ENCODE measurements around the gene EML1.

The EML1 gene

DNA sequence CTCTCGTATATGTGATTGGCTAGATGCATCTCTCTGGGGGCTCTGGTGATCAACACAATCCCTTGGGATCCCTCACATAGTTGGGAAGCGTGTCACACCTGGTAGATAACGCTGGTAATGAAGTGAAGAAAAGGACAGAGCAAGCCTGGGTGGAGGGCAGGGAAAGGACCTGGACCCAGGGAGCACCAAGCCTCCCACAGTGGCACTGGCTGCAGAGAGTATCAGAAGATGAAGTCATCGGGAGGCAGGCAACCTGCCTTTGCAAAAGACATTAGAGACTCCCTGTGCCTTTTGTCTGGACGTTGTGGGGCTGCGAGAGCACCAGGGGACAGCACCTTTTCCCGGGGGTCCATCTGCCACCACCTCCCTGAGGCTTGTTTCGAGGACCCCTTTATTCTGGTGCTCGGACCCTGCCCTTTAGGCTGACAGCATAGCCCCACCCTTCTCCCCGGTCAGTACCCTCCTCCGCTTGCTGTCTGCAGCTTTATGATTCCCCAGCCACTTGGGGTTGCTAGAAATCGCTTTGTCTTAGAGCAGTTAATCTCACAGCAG lies 116.4 kb downstream of the EML1 start:
- DNase-seq = no peak

DNA sequence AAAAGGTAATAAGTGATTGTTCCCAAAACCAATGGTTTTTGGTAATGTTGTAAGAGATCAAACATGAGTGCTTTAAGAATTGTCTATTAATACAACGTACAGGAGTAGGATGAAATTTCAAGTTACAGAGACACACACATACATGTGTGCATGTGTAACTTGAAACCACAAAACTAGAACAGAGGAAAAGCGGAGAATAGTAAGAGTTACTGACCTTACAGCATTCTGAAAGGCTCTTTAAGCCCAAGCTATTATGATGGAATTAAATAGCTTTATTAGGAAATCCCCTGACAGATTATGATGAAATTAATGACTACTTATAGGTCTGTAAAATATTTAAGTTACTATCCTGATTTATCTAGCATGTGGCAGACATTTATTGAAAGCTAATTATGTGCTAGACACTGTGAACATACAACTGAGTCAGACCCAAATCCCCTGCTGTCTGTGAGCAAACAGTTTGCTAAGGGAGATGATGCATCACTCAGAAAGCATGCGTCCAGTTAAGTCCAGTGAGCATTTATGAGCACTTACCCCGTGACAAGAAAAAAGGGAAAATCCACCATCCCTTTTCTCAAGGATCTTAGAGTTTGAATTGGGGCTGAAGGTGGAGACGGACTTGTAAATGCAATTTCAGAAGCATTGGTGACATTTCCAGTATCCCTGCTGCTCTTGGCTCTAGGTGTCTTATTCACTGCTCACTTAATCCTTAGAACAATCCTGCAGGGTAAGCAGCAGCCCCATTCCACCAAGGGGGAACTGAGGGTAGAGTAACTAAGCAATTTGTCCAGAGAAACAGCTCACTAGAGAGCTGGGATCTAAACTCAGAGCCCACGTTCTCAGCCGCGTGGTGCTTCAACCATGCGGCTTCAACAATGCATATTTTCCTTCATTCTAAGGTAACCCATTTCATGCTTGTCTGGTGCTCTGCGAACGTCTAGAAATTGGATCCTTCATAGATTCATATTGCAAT lies 117.4 kb downstream of the EML1 start:
- DNase-seq = no peak

DNA sequence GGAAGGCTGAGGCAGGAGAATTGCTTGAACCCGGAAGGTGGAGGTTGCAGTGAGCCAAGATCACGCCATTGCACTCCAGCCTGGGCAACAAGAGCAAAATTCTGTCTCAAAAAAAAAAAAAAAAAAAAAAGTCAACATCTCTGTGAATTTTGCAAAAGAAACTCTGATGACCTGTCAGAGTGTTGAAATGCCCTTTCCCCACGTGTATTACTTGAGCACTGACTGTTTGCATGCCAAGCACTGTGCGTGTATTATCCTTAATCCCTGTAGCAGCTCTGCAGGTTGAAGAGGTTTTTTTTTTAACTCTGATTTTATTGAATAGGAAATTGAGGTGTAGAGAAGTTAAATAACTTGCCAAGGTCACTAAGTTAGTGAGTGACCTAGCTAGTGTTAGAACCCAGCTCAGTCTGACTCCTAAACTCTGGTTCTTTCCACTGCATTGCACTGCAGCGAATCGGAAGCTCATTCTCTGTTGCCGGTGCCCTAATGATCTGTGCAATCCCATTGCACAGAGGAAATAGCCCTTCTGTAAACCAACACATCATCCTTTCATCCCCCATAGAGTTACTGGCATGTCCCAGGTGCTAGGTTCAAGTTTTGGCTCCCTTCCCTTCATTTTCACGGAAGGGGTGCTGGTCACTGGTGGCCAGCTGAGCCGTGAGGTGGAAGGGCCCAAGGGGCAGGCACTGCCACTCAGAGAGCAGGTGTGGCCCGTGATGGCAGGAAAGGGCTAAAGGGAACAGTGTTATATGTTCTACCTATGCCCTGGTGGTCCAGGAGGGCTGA lies 122.3 kb downstream of the EML1 start:
- no peak for DNase-seq

DNA sequence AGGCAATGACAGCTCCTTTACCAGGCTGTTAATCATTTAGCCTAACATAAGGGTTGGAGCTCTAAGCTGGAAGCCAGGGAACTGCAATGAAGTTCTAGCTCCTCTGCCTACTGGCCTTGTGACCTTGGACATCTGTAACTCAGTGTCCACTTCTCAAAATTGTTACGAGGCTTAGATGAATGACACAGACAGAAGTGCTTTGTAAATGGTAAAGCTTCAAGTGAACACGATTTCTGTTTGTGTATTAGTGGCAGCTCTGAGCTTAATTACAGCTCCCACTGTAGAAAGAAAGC lies 122.8 kb downstream of the EML1 start:
- no peak for DNase-seq

DNA sequence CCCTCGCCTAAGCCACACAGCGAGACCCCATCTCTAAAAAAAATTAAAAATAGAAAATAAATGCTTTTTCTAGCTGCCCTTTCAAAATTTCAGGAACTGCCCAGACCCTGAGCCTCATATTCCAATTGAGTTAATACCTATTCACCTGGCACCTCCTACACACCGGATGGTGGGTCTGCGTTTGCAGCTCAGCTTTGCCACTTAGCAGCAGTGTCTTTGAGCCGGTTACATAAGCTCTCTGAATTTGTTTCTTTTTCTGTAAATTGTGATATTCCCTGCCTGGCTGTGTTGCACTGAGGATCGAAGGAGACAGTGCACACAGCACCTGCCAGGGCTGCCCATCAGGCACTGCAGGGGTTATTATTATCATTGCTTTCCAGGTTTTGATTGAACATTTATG lies 125.6 kb downstream of the EML1 start:
- DNase-seq = no peak

DNA sequence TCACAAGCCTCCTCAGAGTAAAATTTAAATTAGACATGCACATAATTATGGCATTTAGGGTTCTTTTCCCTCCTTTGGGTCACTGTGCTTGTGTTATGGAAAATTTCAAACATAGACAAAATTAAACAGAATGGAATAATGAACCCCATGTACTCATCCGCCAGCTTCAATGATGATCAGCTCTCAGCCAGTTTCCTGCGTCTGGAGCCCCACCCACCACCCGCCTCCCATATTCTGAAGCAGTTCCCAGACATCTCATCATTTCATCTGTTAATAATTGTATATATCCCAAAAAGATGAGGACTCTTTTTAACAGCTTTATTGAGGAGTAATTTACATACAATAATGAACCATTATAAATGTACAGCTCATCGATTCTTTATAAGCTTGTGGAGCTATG lies 128.2 kb downstream of the EML1 start:
- DNase-seq = no peak

DNA sequence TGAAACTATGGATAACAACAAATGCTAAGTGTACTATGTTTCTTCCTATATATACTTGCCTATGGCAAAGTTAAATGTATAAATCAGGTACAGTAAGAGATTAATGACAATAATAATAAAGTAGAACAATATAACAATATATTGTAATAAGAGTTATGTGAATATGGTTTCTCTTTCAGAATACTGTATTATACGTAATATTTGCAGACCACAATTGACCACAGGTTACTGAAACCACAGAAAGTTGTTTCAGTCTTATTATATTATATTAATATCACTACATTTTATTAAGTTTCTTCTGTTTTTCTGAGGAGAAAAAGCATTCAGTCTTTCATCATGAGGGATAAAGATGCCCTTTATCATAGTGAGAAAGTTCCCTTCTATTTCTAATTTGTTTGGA lies 131.2 kb downstream of the EML1 start:
- DNase-seq = no peak

DNA sequence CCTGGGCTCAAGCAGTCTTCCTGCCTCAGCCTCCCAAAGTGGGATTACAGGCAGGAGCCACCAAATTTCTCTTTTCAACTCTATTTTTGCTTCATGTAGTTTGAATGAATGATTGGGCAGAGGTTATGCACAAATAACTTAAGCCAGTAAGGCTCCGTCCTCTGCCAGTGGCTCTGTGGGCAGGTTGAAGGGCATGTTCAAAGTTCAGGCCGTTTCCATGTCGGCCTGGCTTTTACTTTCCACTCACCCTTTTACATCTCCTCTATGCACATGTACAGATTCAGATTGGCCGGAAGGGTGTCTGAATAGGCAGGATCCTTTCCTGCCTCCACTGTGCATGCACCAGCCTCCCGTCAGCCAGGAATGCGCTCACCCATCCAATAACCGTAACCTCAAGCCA lies 132.3 kb downstream of the EML1 start:
- DNase-seq = no peak

DNA sequence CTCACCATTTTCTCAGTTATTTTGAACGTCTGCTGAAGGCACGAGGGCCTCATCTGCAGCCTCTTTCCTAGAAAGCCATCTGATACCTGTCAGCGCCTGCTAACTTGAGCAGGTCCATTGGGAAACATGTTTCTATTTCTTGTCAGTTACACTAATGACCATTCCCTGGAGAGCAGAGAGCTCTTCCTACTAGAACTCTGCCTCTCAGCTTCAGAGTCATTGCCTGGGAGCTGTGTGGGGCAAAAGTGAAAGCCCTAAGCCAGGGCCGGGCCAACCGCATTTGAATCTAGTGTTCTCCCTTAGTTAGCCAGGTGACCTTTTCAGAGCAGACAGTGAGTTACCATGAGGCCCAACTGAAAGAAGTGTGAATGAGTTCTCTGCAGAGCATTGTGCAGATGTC lies 135.8 kb downstream of the EML1 start:
- no peak for DNase-seq

DNA sequence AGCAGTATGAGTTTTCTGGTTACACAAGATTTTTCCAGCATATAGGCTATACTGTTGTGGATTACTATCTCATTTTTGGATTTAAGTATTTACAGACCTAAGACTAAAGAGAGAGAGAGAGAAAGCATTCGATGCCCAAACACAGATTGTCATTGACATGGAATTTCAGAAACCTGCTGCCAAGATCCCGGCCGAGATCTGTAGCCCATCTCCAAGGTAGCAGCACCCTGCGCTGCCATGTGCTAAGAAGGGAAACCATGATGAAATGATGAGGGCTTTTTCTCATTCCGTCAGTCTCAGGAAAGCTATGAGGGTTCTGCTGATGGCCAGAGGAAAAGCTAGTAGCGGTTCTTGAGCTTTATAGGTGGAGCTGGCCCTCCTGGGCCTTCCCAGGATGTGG lies 136.4 kb downstream of the EML1 start:
- DNase-seq = no peak

DNA sequence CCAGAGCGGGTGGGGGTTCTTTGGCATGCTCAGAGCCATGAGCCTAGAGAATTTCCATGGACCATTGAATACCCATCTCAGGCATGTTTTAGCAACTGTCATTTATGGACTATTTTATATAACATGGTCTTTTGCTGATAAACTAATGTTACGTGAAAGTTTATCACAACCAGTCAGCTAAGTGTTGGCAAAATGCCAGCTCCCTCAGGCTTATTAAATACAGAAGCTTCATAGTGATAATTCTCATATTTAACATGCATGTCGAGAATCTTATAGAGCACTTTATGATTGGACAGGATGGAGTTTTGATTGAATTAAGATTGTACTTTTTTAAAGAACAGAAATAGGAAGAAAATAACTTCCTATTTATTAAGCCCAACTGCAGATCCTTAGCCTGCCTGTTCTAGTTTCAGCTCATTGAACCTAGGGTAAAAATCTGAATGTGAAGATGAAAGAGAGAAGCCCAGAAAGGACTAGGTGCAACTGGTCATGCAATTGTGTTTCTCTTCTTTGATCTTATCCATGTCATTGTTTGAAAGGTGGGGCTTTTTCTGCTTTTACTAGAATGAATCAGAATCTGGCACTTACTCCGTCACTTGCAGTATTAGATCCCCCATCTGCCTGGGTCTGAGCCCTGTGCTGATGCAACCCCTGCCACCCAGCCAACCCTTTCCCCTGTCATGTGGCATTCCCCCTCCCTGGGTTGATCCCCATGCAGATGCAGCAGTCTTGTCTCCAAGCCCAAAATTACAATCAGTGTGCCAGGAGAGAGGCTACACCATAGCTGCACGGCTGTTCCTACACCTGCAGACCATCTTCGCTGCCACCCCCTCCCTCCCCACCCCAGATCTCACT lies 137.4 kb downstream of the EML1 start:
- DNase-seq = peak; percentile 20

DNA sequence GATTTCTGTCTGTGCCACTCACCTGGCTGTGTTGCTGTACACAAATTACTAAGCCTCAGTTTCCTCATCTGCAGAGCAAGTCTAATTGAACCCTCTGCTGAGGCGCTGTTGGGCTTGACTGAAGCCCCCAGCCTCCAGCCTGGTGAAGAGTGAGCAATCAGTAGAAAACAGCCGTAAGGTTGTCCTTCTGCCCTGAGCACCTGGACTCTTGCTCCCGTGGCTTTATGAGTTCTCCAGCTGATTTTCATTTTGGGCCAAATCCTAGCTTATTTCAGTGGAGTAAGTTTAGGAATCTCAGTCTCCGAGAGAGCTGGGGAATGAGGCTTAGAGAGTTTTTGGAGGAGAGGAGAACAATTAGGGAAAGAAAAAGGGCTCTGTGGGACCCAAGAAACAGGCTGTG lies 138.1 kb downstream of the EML1 start:
- DNase-seq = no peak

DNA sequence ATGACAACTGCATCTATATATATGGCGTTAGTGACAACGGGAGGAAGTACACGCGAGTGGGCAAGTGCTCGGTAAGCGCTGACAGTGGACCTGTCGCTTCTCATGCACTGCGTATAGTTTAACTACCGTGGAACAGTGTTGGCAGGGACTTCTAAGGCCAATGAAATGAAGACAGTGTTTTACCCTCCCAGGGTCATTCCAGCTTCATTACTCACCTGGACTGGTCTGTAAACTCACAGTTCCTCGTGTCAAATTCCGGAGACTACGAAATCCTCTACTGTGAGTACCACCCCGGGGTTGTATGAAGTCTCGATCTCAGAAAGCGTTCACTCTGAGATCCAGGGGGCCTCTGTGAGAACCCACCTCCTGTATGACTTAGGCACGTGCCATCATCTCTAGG lies 142.8 kb downstream of the EML1 start:
- no peak for DNase-seq

DNA sequence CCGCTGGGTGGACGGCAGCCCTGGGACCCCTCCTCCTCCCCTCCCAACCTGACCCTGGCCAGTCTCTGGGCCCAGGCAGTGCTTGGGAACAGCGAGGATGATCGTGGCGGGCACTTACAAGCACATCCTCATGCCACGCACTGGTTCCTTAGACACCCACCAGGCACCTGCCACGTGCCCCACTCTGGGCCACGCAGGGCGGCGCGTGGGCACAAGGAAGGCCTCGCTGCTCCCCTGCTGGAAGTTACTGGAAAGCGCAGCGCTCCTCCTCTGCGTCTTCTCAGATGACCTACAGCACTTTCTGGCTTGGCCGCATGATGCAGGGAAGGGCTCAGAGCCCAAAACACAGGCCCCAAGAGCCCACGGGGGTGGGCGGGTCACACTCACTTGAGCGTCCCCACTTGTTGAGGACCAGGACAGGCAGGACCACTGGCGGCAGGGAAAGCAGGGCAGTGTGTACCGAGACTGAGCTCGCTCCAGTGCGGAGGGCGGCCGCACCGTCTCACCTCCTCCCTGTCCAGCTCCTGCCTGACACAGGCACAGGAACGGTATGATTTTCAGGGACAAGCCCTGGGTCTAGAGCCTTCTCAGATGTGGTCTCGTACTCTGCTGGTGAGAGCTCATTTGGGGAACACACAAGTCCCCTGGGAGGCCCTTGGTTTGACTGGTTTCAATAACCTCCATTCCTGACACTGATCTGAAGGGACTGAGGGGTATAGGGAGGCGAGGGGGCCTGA lies 143.7 kb downstream of the EML1 start:
- no peak for DNase-seq

DNA sequence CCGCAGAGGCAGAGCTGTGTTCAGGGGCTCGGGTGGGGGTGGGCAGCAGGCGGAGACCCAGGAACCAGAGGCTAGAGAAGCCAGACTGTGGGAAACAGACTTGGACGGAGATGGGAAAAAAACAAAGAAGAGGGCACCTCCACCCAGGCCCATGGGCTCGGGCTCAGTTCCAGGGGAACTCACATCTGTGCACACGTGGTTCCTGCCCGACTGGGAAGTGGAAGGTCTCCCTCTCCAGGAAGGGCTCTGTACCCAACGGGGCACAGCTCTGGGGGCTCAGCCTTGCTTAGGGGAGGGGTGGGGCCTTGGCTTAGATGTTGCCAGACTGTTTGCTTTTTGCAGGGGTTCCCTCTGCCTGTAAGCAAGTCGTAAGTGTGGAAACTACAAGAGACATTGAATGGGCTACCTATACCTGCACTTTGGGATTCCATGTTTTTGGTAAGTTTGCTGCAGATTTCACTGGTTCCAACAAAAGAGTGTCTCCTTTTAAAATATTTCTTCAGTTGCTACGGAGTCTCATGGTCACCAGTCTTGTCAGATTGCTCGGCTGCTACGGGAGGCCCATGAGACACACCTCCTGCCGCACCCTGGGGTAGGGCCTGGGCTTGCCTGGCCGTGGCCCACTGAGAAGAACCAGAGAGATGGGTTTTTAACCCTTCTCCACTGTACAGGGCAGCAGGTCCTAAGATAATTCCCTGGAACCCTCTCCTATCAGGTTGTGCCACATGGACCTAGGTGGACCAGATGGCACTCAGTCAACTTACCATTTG lies 144.4 kb downstream of the EML1 start:
- no peak for DNase-seq

DNA sequence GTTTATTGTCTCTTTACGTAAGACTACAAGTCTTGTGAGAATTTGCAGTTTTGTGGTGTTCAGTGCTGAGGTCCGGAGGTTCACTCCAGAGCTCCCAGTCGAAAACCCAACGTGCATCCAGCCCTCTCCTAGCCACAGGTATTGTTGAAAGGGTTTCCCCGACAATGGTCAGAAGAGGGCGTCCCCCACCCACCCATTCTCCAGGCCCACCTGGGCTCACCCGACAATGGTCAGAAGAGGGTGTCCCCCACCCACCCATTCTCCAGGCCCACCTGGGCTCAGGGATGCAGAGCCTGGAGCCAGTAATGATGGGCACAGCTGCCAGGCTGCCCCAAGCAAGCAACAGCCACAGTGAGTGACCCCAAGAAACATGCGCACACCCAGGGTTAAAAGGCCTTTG lies 145.2 kb downstream of the EML1 start:
- DNase-seq = no peak

DNA sequence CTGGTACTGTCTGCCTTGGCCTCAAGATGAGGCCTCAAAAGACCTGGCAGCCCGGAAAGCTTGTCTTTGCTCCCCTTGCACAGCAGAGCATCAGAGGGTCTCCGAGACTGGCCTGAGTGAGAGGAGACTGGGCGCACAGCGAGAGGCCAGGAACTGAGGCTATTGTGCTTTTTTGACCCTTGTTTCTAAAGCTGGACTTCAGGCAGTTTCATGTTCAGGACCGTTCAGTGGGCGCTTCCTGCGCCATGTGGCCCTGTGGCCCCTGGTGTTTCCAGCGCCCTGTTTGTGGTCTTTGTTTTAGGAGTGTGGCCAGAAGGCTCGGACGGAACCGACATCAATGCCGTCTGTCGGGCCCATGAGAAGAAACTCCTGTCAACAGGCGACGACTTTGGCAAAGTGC lies 145.7 kb downstream of the EML1 start:
- DNase-seq = no peak

DNA sequence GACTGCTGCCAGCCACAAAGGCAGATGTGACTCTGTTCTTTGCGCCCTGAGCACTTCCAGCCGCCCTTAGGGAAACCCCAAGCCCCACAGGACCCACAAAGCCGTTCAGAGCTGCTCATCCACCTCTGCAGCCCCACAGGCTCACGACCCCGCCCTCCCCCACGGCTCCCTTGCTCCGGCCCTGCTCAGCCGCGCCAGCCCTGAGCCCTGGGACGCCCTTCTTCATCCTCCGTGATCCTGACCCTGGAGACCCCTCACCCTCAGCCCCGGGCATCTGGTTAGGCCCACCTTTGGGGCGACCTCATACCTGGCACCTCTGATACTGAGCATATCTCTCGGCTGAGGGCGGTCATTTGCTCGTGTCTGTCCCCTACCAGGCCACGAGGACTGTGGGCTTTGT lies 146.2 kb downstream of the EML1 start:
- no peak for DNase-seq

DNA sequence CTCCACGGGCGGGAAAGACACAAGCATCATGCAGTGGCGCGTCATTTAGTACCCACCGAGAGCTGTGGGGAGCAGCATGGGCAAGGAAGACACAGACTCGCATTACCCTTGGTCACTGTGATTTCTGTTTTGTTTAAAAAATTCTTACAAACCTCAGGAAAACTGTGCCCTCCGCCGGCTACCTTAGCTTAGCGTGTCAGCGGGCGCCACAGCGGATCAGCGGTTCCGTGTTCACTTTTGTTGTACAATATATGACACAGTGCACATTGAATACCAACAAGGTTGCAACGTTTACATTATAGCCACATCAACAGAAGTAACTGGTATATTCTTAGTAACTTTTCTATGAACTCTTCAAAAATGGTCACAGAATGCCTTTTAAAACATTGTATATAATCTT lies 146.9 kb downstream of the EML1 start:
- no peak for DNase-seq

DNA sequence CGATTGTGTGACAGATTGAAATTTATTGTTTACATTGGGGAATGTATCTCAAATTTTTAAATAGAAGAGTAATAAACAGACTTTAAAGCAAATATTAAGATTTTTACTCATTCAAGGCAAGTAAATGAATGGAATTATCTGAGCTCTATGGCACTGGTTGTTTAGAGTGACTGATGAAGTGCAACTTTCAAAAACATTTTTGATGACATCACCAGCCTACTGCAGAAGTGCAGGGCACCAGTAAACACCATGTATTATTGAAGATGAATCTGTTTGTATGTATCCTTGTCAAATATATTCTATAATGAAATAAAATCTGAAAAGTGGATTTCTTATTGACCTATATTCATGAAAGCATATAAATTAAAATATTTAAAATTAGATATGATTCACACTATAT lies 148.0 kb downstream of the EML1 start:
- DNase-seq = no peak

DNA sequence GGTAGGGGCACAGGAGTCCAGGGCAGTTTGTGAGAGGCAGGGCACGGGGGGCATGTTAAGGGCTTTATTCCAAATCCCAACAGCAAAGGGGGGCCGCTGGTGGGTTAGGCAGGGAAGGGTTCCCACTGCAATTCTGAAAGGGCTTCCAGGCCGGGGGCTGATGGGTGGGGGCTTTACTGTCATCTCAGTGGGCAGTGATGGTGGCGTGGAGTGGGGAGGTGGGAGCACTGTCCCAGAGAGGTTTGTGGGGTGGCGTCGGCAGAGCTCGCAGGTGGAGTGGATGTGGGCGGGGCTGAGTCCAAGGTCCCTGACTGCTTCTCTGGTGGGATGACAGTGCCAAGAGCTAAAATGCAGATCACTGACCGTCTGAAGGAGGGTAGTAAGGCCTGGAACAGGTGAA lies 150.4 kb downstream of the EML1 start:
- DNase-seq = no peak

DNA sequence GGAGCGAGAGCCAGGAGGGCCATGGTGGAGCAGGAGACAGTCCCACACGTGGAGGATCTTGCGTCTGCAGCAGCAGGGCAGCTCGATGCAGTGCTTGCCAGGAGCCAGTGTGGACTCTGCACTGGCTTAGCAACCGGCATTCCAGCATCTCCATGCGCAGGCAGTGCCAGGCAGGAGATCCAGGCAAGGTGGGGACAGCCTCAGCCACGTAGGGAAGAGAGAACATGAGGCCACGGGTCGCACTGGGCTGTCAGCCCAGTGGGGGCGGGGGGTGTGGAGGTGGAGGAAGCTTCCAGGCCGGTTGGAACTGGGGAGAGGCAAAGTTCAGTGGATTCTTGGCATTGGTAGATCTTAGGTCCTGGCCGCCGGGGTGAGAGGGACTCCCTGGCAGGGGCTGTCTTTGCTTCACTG lies 151.0 kb downstream of the EML1 start:
- DNase-seq = no peak

All from NCI-H1105 treated with DMSO at 0.1 percent for 48 hours (cell line).